HuH-7.5 (cell line): ENCODE measurements around the gene RBP5.
A peak's percentile ranks its signal among the peaks of the same experiment; 100 is the strongest.

Experiments used
- DNase-seq: peaks from one replicate; pipeline ENCODE4 v3.0.0; 2011; ENCODE audit warnings: low spot score

RBP5 gene

DNA sequence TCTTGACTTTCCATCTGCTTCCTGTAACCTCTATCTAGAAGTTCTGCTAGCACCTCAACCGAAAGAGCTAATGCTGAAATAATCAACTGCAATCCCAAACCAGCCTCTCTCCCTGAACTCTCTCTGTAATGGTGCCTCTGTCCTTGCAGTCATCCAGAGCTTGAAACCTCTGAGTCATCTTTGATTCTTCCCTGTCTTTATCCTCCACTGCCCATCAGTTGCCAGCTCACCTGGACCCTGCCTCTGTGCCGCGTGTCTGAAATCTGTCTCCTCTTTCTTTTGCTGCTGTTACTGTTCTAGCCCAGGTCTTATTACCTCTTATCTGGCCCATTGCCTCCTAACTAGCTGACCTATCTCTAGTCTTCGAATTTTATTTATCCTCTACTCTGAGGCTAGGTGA is 17.0 kb upstream of the RBP5 start:
- no peak for DNase-seq

- DNase-seq = no peak
Observed at GRCh38 chr12:7144414-7145120, 15.9 kb upstream of the RBP5 start.

DNA sequence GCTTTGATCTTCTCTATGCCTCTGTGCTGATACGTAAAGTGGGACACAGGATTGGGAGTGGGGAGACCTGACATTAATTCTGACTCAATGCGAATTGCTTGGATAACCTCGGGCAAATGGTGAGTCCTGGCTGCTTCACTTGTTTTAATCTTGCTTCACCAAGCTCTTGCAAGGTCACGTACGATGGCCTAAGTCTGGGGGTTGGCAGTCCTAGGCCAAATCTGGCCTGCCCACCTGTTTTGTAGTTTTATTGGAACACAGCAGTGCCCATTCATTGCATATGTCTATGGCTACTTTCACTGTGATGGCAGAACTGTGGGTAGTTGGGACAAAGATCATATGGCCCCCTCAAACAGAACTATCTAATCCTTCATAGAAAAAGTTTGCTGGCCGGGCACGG is 14.9 kb upstream of the RBP5 start:
- DNase-seq = no peak

DNA sequence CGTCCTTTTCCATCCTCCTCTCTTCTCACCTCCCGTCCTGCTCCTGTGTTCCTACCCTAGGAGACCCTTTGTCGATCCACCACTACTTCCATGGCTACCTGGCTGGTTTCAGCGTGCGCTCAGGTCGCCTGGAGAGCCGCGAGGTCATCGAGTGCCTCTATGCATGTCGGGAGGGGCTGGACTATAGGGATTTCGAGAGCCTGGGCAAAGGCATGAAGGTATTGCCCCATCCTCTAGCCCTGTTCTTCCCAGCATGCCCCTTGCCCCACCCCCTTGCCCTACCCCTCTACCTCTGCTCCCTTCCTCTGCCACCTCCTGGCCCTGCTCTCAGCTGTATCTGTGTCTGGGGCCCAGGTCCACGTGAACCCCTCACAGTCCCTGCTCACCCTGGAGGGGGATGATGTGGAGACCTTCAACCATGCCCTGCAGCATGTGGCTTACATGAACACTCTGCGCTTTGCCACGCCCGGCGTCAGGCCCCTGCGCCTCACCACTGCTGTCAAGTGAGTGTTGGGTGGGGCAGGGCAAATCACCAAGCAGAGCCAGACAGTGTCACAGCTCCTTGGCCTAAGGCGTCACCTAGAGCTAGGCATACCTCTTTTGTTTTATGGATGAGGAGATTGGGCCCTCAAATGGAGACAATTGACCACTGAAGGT is 14.2 kb upstream of the RBP5 start:
- DNase-seq = no peak

- DNase-seq = peak; percentile 67
Observed at GRCh38 chr12:7142056-7142644, 13.5 kb upstream of the RBP5 start.

- no peak for DNase-seq
Observed at GRCh38 chr12:7141351-7142005, 12.8 kb upstream of the RBP5 start.

DNA sequence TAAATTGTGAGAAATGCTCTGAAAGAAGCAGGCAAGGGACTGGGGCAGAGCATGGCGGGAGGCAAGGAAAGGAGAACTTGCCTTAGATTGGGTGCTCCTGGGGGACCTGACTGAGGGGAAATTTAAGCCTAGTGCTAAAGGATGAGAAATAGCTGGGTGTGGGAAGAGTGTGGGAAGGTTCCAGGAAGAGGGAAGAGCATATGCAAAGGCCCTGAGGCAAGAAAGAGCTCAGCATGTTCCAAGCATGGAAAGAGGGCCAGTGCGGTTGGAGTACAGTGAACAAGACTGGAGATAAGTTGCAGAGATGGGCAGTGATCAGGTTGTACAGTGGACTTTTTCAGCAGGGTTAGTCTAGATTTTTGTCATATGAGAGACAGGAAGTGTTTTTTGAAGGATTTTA is 10.5 kb upstream of the RBP5 start:
- DNase-seq = no peak

- DNase-seq = no peak
Observed at GRCh38 chr12:7137908-7138307, 9.2 kb upstream of the RBP5 start.

DNA sequence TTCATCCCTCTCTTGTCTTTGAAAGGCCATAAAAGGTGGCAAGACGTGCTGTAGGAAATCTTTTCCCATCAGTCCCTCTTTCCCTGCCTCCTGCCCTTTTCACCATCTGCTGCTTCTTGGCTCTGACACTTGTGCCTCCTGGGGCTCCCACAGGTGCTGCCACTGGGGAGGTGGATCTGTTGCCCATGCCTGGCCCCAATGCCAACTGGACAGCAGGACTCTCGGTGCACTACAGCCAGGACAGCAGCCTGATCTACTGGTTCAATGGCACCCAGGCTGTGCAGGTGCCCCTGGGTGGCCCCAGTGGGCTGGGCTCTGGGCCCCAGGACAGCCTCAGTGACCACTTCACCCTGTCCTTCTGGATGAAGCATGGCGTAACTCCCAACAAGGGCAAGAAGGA is 8.0 kb upstream of the RBP5 start:
- no peak for DNase-seq

- no peak for DNase-seq
Observed at GRCh38 chr12:7136071-7136470, 7.4 kb upstream of the RBP5 start.

DNA sequence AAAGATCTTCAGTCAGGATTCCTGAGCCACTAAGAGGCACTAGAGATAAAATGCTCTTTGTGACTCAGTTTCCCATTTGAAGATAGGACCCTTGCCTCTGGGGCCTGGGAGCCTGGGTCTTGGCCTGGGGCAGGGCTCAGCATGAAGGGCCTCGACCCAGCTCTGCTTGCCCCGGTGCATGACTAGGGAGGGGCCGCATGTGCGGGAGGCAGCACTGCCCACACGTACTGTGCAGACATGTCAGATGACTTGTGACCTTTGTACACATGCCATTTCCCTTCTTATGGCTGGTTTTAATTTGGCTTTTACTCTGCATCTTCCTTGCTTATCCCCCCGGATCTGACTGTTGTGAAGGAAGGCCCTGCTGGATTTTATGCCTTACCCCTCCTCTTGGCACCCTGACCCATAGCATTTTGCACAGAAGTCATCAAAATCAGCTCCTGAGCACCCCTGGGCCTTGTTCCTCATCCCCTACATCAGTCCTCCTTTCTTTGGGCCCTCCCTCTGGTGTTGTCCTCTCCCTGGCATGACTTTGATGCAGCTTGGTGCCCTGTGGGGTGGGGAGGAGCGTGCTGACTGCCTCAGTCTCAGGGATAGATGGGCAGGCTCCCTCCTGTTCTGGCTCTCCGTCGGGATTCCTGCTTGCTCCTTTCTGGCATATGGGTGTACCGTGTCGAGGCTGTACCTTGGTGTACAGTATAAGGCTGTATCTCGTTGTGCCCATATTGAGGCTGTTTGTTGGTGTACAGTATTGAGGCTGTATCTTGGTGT is 5.9 kb upstream of the RBP5 start:
- no peak for DNase-seq

DNA sequence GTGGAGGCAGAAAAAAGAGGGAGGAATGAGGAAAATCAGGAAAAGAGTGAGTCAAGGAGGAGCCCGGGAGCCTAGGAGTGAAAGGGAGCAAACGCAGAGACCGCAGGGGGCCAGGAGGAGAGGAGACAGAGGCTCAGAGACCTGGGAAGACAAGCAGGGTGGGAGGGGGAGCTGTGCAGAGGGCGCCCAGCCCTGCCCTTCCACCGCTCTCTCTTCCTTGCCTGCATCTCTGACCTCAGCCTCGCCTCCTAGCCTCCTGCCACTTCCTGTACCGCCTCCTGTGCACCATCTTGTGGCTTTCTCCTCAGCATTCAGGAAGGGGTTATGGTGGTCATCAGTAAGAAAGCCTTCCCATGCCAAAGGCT is 2.8 kb upstream of the RBP5 start:
- DNase-seq = no peak

GRCh38 chr12:7130701-7131501 is 2.2 kb upstream of the RBP5 start:
- DNase-seq = peak; percentile 74

DNA sequence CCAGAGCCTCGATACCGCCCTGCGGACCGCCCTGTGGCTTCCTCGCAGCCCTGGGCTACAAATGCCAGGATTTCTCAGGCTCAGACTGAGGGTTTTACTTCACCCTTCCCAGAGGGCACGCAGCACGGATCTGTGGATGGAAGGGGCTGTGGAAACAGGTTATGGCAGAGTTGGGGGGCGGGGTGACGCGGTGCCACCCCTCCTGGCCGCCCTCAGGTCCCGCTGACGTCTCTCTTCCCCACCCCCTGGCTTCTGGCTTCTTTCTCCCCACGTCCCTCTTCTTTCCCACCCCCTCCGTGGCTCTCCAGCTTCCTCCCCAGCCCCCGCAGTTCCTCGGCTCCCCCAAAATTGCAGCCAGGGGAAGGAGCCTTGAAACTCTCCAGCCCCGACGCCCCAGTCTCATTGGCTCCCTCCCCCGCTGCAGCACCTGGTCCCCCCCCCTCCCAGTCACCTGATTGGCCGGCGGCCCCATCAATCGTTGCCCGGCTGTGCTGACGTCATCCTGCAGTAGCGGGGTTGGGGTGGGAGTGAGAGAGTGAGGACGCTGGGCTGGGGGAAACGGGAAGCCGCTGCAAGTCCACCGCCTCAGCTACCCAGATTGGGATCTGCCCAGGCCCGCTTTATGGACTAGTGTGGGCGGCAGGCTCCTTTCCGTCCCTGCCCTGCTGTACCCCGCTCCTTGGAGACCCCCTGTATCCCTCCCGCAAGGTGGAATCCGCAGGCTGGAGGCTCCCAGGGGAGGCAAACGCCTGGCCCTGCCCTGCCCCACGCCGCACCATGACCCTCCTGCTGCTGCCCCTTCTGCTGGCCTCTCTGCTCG is 1.4 kb upstream of the RBP5 start, which contains the start of gene CLSTN3:
CLSTN3 (plus strand) TSS at position 500 of the 820 bp plus-strand sequence; CDS start at position 778, 278 bp downstream.
- peak; percentile 99 for DNase-seq

GRCh38 chr12:7129287-7129871 is 690 bp upstream of the RBP5 start:
- DNase-seq = no peak

GRCh38 chr12:7127916-7128626 is 618 bp downstream of the RBP5 start:
- no peak for DNase-seq

DNA sequence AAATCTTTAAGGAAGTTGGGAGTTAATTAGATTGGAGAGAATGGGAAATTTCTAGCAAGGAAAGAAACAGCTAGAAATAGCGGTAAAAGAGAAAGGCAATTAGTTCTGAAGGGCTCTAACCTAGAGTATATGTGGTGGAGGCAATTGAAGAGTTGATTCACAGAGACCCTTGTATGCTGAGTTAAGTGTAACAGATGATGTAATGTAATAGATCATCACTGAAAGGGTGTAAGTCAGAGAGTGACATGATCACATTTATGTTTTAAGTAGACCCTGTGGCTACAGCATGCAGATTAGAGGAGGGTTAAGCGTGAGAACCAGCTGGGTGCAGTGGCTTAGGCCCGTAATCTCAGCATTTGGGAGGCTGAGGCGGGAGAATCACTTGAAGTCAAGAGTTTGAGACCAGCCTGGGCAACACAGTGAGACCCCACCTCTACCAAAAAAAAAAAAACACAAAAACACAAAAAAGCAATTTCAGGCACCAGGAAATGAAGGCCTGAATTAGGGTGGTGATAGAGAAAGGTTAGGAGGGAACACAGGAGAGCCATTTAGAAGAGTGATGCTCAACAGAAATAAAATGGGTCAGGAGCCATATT is 3.0 kb downstream of the RBP5 start:
- no peak for DNase-seq

- peak; percentile 70 for DNase-seq
Observed at GRCh38 chr12:7123806-7124522, 4.7 kb downstream of the RBP5 start.
